Activated CD8-positive, alpha-beta memory T cell treated with anti-CD3 and anti-CD28 coated beads, Interleukin-2, amount 50 U/mL, for 48 hours (primary cell): ENCODE results near the gene NOTUM.
"Not testable (repeated sequence)": the region's sequence is repeated elsewhere in the genome, so short reads cannot be mapped to it uniquely, and the experiment has no call there.

Experiments used
- DNase-seq: peaks from one replicate; pipeline ENCODE4 v3.0.0-alpha.2; 2020

The NOTUM gene

DNA sequence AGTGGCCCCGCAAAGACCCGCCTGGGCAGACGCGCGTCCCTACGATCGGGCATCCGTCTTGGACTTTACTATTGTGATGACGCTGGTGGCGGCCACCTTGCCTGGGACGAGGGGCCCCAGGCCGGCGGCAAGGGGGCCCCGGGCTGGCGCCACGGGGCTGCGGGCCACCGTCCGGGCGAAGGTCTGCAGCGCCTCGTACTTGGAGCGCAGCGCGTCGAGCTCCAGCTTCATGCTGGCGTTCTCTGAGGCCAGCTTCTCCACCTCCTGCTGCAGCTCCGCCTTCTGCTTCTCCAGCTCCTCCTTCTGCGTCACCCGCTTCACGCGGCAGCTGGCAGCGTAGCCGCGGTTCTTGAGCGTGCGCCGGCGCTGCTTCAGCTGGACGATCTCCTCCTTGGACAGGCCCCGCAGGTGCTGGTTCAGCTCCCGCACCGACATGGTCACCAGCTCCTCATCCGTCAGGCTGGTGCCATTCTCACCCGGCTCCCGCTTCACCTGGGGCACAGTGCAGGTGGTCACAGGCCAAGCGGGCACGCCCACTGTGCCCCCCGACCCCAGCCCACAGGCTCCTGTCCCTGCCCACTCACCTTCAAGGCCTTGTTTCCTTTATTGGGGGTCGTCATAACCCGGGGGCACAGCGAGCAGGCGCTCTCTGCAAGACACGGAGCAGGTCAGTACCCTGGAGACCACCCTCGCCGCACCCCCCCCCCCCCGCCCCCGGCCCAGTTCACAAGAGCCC, 38.3 kb downstream of the NOTUM start:
- DNase-seq: no peak

DNA sequence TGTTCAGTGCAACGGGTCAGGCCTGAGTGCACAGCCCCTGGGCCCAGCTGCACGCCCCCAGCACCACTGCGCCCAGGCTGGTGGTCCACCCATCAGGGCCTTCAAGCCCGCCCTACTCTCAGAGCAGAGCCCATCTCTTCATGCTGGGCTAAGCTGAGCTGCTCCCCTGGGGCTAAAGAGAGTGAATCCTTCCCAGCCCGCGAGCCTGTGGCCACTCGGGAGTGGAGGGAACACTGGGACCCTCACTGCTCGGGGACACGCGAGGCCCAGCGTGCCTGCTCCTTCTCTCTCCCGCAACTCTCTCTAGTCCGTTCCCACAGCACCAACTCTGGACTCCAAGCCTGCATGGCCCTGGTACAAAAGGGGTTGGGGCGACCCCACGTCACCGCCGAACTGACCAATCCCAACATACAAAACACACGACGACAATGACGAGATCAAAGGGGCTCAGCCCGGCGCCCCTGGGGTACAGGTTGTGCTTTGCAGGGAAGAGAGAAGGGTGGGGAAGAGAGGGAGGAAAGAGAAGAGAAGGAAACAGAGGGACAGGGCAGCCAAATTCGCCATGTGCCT, 38.9 kb downstream of the NOTUM start:
- DNase-seq: no peak

DNA sequence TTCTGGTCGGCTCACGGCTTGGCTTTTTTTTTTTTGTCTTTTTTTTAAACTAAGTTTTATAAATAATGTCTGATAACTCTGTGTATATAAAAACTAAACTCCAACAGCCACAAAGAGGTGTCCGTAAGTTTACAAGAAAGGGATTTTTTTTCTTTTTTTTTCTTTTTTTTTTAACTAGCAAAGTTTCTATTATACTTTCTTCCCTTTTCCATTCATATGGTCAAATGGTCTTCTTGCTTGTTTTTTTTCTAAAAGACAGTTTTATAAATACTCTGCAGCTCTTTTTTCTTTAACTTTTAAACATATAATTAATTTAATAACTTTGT, 39.5 kb downstream of the NOTUM start:
- DNase-seq: no peak

DNA sequence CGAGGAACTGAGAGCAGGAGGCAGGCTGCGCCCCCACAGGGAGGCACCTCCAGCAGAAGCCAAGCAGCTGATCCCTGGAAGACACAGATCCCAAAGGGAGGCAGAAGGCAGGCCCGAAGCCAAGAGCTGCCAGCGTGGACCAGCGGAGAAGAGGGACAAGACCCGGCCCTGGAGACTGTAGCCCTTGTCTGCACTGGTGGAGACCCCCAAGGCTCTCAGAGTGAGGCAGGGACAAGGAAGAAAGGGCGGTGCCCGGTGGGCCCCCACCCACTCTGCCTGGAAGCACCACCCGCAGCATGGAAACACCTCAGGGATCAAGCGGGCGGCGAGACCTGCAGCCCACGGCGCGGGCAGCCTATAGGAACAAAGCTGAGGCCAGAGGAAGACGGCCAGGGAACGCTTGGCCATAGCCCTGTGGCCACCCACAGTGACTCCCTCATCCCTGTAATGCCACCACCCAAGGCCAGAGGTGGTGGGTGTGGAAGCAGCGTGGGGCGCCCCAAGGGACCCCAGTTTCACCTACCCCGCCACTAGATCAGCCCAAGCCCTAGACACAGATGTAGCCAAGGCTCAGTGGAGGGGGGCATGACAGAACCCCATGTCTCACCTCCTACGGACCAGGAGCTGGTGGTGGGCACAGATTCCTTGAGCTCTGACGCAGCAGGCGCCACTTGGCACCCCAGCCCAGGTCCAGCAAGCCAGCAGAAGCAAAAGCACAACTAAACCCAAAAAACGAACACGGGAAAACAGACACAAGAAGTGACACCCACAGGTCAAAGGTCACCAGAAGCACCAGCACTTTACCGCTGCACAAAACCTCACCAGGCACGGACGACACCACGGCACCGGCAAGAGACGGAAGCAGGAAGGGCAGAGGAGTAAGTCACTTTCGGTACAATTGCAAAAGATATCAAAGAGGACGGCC, 40.1 kb downstream of the NOTUM start:
- no peak for DNase-seq

DNA sequence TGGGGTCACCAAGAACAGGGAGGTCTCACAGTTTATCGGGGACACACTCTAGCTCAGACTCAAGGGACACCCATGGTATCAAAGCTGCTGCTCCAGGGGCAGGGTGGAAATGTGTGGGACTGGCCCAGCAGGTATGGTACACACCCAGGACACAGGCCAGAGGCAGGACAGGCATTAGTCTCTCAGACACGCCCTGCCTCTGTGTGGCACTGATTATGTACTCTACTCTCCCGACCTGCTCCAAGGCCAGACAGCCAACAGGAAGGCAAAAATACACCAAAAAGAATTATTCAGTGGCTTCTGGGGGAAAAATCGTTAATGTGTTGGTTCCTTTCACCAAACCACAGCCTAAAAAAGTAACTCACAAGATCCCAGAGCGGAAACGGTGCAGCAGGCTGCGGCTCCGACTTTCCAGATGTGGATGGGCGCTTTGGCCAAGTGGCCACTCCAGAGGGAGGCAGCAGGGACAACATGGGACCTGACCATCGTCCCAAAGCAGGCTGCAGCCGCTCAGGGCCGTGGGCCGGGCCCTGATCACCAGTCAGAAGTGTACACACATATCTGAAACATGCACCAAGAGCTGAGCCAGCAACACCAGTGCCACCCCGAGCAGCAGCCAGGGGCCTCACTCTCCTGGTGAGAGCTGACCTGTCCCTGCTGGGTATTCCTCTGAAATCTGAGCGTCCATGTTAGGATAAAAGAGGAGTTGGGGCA, 42.0 kb downstream of the NOTUM start:
- no peak for DNase-seq

DNA sequence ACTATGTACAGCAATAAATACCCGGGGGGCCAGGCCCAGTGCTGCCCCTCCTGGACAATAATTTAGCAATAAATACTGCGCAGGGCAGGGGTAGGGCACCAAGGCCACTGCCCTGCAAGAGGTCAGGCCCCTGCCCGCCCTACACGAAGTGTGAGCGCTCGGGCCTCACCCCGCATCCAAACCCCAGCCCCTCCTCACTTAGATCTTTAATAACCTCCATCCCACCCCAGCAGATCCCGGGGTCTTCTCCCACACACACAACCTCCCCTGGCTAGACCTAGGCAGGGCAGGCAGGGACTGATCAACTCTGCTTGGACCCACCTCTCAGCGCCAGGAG, 42.7 kb downstream of the NOTUM start:
- DNase-seq: not testable (repeated sequence)

DNA sequence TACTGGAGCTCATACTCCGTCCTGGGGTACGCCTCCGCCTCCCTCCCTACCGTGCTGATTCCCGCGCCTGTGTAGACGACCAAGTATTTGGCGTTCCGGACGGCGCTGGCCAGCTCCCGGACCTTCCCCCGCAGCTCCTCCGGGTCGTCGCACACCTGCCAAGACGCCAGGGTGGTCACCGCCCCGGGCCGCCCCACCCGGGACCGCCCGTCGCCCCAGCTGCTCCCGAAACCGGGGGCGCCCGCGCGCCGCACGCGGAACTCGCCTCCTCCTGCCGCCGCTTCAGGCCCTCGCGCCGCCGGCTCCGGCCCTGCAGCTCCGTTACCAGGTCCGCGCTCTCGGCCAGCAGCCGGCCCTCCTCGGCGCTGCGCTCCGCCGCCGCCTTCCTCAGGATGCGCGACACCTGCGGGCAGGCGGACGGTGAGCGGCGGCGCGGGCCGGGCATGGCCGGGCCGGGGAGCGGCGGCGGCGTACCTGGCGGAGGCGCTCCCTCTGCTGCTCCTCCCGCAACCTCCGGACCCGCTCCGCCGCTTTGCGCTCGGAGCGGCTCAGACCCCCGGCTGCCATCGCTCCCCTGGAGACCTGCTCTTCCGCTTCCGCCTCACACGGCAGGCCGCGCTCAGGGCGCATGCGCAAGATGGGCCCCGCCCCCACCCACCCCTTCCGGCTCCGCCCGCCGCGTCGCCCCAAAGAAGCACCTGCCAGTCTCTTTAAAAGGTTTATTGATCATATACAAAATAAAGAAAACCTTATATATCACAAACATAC, 43.2 kb downstream of the NOTUM start, which contains the start of gene SIRT7:
SIRT7 (minus strand) TSS at position 612 of the 768 bp plus-strand sequence; CDS start at position 567, 45 bp downstream.
- DNase-seq: peak; percentile 92

DNA sequence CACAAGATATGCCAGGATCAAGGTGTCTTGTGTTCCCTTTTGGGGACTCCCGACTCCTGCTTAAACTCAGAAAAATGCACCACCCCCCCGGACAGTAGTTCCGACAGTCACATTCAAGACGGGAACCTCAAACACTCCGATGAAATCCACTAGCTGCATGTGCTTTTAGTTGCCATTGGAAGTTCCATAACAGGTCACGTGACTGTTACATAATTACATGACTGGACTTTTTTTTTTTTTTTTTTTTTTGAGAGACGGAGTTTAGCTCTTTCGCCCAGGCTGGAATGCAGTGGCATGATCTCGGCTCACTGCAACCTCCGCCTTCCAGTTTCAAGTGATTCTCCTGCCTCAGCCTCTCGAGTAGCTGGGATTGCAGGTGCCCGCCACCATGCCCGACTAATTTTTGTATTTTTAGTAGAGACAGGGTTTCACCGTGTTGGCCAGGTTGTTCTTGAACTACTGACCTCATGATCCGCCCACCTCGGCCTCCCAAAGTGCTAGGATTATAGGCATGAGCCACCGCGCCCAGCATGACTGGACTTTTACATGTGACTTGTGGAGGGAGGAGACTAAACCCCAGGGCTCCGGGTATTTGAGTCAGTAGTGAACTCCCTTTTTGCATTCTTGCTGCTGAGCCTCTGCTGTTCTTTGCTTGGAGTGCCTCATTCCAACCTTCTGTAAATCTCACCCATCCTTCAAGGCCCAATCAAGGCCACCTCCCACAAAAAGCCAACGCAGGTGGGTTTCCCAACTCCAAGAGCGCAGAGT, 44.6 kb downstream of the NOTUM start:
- no peak for DNase-seq

DNA sequence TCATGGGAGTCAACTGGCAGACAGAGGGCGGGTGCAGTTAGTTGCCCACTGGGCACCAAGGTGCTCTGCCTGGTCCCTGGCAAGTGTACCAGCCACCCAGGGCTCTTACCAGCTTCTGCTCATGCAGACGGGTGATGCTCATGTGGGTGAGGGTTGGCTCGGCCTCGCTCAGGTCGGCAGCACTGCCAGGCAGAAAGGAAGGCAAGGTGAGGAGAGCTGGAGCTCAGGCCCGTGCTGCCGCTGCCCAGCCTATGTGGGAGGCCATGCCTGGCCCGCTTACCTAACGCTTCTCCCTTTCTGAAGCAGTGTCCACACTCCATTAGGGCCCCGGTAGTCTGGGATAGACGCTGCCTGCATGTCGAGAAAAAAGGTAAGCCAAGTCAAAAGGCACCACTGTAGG, 45.7 kb downstream of the NOTUM start:
- no peak for DNase-seq

DNA sequence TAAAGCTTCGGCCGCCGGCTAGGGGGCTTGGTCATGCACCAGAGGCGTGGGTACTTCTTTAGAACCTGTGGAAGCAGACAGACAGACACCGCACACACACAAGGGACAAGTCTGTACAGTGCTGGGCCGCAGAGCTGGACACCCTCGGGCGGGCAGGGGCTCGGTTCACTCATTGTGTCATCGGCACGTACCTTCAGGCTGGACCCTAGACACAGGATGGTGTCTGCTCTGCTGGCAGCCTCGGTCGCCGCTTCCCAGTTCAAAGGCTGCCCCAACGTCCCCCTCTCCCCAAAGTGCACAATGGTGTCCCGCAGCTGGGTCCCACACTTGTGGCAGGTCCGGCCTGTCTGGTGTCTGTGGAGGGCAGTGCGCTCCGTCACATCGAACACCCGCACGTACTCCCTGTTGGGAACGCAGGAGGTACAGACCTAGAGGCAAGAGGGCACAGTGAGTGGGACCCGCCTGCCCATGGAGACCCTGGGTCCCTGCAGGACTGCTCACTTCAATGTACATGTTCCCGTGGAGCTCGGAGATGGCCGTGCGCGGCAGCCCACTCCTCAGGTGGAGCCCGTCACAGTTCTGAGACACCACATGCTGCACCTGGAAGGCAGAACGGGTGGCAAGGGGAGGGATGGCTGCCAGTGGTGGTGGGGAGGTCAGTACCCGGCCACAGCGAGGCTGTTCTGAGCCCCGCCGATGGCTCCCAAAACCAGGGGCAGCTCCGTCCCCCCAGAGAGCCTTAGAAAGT, 46.7 kb downstream of the NOTUM start:
- no peak for DNase-seq

DNA sequence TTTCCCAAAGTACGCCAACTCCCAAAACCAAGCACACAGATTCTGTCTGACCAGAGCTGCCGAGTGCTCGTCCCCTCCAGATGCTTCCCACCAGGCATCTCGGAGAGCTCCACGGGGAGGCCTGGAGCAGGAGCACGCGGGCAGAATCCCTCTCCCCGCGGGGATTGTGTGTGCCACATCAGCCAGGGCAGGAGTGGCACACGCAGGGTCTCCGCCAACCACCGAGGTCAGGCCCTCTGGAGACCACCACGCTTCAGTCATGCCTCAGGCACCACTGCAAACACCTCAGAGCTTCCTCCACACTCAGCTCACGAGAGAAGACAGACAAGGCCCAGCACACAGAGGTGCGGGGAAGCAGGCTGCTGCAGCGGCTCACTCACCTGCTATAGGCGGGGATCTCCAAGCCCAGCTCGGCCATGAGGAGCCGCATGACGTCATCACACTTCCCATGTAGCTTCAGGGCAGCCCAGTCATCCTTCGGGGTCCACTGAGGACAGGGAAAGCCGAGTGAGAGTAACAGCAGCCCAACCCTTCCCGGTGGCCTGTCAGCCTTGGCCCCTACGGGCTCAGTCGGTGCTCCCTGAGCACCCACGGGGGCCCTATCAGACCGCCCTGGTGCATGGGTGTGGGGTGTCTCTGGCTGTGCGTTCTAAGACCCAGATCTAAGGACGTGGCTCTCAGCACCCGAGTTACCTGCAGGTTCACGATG, 47.4 kb downstream of the NOTUM start:
- no peak for DNase-seq

DNA sequence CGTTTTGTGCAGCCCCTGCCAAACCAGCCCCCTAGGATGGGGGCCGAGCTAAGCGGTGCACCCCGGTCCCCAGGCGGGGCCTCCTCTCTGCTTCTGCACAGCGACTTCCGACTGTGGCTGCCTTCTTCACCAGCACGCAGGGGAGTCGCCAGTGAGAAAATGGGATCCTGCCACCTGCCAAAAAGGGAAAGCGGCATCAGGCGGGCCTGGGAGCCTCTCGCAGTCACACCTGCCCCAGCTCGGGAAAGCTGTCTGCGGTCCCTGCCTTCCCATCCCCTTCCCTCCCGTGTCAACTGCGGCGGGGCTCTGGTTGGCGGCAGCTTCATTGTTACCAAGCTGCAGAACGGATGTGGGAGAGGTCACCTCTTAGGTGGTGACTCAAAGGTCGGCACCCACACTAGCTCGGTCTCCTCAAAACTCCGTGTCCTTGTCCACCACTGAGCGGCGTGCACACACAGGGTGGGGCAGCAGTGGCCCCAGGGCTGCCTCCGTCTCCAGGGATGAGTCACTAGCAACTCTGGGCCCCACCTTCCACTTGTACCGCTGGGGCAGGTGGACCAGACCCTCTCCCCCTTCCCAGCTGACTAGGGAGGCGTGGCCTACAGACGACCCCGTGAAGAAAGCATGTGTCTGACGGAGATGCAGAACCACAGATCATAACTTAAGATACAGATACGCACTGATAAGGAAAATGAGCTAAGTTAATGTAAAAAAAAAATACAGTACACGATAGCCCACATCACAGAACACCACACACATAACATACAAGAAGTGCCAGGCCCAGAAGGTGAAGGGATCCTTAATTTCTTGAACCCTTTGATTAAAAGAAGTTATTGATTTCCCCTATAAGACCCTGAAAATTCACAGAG, 48.3 kb downstream of the NOTUM start:
- no peak for DNase-seq

DNA sequence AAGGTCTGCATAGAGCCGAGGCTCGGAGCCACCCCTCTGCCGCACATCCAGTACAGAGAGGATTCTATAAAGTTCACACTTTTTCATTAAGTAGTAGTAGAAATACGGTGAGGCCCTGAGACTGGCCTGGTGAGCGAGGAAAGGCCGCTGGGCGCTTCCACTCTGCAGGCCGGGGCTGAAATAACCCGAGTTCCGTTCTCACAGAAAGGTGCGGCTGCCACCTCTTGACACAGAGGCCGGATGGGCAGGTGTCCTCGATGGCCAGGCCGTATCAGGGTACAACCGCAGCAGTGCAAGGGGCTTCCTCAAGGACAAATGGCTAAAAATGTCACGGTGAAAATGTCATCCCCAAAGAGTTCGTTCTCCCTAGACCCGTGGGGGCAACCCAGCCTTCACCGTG, 49.0 kb downstream of the NOTUM start:
- DNase-seq: no peak

DNA sequence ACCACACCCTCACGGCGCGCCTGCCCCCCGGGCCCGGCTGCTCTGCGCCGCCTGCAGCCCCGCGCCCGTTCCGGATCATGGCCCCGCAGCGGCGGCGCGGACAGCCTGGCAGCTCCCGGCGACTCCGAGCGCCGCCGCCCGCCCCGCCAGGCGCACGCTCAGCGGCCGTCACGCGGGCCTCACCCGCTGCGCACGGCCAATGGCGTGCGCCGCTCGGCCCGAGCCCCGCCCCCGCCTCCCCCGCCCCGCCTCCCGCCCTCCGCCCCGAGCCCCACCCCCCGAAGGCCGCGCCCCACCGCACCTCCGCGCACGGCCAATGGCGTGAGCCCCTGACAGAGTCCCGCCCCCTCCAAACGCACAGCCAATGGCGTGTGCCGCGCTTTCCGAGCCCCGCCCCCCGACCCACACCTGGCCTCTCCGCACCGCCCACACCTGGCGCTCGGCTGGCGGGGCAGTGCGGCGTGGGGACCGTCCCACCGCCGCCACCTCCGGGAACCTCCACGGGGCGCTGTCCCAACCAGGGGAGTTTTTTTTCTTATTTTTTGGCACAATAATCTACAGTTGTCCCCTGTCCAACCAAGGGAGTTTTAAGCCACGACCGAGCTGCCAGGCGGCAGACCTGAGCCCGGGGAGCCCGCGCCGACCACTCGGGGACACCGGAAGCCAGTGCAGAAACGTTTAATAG, 49.6 kb downstream of the NOTUM start, which contains the start of gene PCYT2:
PCYT2 (minus strand) TSS at position 123 of the 685 bp plus-strand sequence; CDS start at position 79, 44 bp downstream.
- DNase-seq: peak; percentile 95

DNA sequence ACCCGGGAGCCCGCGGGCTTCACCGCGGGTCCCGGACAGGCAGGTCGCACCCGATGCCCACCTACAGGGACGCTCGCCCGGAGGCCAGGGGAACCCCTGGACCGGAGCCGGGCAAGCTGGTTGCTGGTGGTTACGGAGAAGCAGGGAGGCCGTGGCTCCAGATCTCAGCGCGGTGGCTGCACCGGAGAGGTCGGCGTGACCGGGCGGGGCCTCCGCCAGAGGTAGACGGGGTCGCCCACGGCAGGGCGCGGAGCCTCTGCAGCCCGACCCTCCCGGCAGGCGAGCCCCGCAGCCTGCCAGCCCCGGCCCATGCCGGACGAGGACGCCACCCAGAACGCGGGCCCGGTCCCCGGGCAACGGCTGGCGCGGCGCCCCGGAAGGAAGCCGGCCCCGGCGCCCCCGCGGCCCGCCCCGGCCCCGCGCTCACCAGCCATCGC, 50.1 kb downstream of the NOTUM start:
- peak; percentile 70 for DNase-seq

DNA sequence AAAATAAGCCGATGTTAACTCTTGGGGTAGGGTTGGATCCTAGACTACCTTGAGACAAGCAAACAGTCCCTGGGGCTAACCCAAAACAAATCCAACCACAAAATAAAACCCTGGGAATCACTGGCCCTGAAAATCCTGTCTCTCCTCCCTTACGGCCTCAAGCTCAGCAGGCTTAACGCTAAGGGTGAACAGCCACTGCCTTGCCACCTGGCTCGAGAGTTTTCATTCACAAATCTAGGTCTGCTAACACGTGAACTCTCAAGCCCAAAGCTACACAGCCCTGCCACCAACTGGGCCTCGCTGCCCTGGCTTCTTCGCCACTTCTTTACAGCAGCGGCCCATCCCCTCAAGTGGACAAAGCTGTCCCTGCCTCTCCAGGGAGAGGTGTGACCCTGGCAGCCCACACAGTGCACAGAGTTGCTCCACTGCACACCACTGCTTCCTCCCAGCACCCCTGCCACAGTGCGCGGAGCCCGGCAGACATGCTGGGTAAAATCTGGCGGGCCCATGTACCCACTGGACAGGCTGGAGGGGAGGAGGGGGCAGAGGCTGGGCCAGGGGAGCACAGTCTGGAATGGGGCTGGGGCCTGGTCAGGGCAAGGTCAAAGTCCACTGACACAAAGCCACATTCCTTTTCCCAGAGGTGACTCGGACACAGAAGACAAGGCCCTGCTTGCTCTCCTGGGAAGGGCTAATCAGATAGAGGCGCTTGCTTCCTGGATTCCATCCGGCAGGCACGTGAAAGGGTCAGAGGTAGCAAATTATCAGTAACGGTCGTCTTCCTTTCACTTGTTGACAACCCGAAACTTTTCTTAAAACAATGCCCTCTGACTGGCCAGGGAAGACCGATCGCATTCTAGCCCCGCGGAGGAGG, 50.8 kb downstream of the NOTUM start:
- DNase-seq: no peak

DNA sequence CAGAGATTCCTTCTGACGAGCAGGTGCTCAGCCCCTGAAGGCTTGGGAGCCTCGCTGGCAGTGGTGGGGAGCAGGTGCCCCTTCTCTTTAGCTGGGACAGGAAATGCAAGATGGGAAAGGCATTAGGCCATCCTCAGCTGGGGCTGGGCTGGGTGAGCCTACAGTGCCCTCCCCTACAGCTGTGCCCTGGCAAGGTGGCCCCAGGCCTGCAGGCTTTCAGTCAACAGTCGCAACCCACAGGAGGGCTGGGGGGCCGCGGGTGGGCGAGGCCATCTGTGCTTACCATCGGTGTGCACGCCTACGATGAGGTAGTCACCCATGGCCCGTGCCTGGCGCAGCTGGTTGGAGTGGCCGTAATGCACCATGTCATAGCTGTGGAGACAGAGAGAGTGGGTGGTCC, 51.8 kb downstream of the NOTUM start:
- DNase-seq: no peak
